ENCODE measurements around the gene DENND11. TPM values are rescaled to one million over a fixed set of nuclear protein-coding genes. Genes with fewer than 3 reads are reported as not detected.

DENND11 gene
- total and polyA plus RNA-seq, 9 of the 15 experiments (the other 6 are each of a cell fraction or from before 2014, with no cell fraction given), result 0.07 to 1.1 (median 0.36) TPM

- TF ChIP-seq PCBP1 (IDR thresholded peaks at IDR 0.05; ENCODE audit: low read depth, low read length, poor library complexity, severe bottlenecking) (no peak), ETS2 (tag; IDR thresholded peaks at IDR 0.05; ENCODE audit: borderline replicate concordance, poor library complexity, severe bottlenecking) (no peak), ZMIZ1 (IDR thresholded peaks at IDR 0.05; ENCODE audit: low read depth in 2 of 2, low read length in 2 of 2) (no peak), ZNF75A (CRISPR knock-in tag; IDR thresholded peaks at IDR 0.05) (no peak), SREBF1 (IDR thresholded peaks at IDR 0.05; ENCODE audit: borderline replicate concordance, low read depth, low read length) (no peak), ZNF717 (CRISPR knock-in tag; IDR thresholded peaks at IDR 0.05) (no peak), ZNF324 (CRISPR knock-in tag; IDR thresholded peaks at IDR 0.05) (no peak), STAT5B (CRISPR knock-in tag; IDR thresholded peaks at IDR 0.05) (no peak)
Measured at GRCh38 chr7:141709318-141709717, 7.4 kb upstream of the DENND11 start (continued).

- no peaks in the 10 kb centered on the region for H3K79me2 ChIP-seq (ENCODE audit: control insufficient read depth, insufficient read depth, low read length)
- no peak for ATAC-seq
- H3K27me3 ChIP-seq (ENCODE audit: control insufficient read depth in 2 of 2, insufficient read depth in 2 of 2, low read length in 2 of 2), result peaks cover 18 to 41% of the 10 kb centered on the region in 2 experiments
- intact Hi-C loops (cut with micrococcal nuclease), result no loop called here
- no peak within 1 kb of the TSS for H3K4me3 ChIP-seq
- H3K4me2 ChIP-seq (ENCODE audit: insufficient read depth, low read length), result no peak within 1 kb of the TSS
- no peak for FAIRE-seq
- no peaks in the 10 kb centered on the region for H3K9me3 ChIP-seq (replicated peaks; ENCODE audit: control insufficient read depth, insufficient read depth, low read depth, low read length)
- no peaks in the 10 kb centered on the region for H3K9me1 ChIP-seq (ENCODE audit: control insufficient read depth, insufficient read depth, low read length)
- BruUV-seq (replicated peaks), result no TSS peak
- in situ Hi-C loops (cut with MboI), result no loop called here
- H3K27ac ChIP-seq (ENCODE audit: extremely low read depth, low read depth, low read length), result no peak within 1 kb of the TSS
- no peak within 1 kb of the TSS for H3K9ac ChIP-seq (ENCODE audit: insufficient read depth in 1 of 2, low read depth in 2 of 2, low read length in 2 of 2)
- CTCF ChIA-PET (ENCODE audit: low intra/inter-chr PET ratio), result no interaction called here
- 3% methylated on average over 6 of the region's 6 CpGs for WGBS (ENCODE audit: insufficient coverage, low coverage, missing lambda C conversion rate)
- no peaks in the 10 kb centered on the region for H3K36me3 ChIP-seq (ENCODE audit: control insufficient read depth, insufficient read depth, low read length)
- H2AFZ ChIP-seq (ENCODE audit: low read depth, low read length), result no peak within 1 kb of the TSS
- no peak for DNase-seq (ENCODE audit: extremely low read depth in 1 of 4, low spot score in 3 of 4)
- H4K20me1 ChIP-seq (replicated peaks; ENCODE audit: control insufficient read depth, insufficient read depth, low read length), result no peaks in the 10 kb centered on the region
- H3K4me1 ChIP-seq (replicated peaks in 1 of 2; ENCODE audit: control insufficient read depth in 2 of 2, insufficient read depth in 2 of 2, low read length in 2 of 2), result no peaks in the 10 kb centered on the region
- POLR2A ChIA-PET, result interaction anchor here (0.6 to 0.8 kb wide), 2 partner anchors 9 to 120 kb away, joined by 3 read pairs; no protein-coding TSS in a partner anchor
- TF ChIP-seq NFIX (CRISPR knock-in tag; IDR thresholded peaks at IDR 0.05; ENCODE audit: low read depth) (no peak), MYC (IDR thresholded peaks at IDR 0.05; ENCODE audit: low read depth, low read length) (no peak), MYC (CRISPR knock-in tag; IDR thresholded peaks at IDR 0.05; ENCODE audit: borderline replicate concordance, low read depth) (no peak), JUND (IDR thresholded peaks at IDR 0.05; ENCODE audit: borderline replicate concordance, low read depth, low read length) (no peak), JUND (tag; IDR thresholded peaks at IDR 0.05; ENCODE audit: borderline replicate concordance, low read depth, low read length) (no peak), ZNF347 (CRISPR knock-in tag; IDR thresholded peaks at IDR 0.05; ENCODE audit: low read depth) (no peak), ZNF263 (CRISPR knock-in tag; IDR thresholded peaks at IDR 0.05; ENCODE audit: borderline replicate concordance) (no peak), SMC3 (conservative IDR thresholded peaks at IDR 0.05; ENCODE audit: insufficient read depth, low read depth, low read length) (no peak), ZNF232 (CRISPR knock-in tag; IDR thresholded peaks at IDR 0.05) (no peak), TEAD1 (CRISPR knock-in tag; IDR thresholded peaks at IDR 0.05) (no peak)
- TF ChIP-seq, protein P1, sequence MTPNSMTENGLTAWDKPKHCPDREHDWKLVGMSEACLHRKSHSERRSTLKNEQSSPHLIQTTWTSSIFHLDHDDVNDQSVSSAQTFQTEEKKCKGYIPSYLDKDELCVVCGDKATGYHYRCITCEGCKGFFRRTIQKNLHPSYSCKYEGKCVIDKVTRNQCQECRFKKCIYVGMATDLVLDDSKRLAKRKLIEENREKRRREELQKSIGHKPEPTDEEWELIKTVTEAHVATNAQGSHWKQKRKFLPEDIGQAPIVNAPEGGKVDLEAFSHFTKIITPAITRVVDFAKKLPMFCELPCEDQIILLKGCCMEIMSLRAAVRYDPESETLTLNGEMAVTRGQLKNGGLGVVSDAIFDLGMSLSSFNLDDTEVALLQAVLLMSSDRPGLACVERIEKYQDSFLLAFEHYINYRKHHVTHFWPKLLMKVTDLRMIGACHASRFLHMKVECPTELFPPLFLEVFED (CRISPR knock-in tag; conservative IDR thresholded peaks at IDR 0.05), result no peak
Measured at GRCh38 chr7:141708351-141708750, 6.4 kb upstream of the DENND11 start, which contains the start of gene WEE2. Gene WEE2 (plus strand): TSS chr7:141708353. CDS start chr7:141708759, 406 bp downstream.
